HepG2 (cell line): ENCODE results near the gene MRPL27. TPM values are rescaled to one million over a fixed set of nuclear protein-coding genes. Genes with fewer than 3 reads are reported as not detected.

Experiments
- AHR ChIP-seq: IDR thresholded peaks from 2 replicates; pipeline ENCODE4 v1.6.1; 2018; ENCODE audit warnings: missing genetic modification reagents, missing compliant biosample characterization
- ARHGAP35 ChIP-seq: sonication (generic); formaldehyde crosslinking; IDR thresholded peaks from 2 replicates; pipeline ENCODE4 v1.9.0; 2022; ENCODE audit warnings: mild to moderate bottlenecking, inconsistent platforms, moderate library complexity, missing genetic modification reagents, borderline replicate concordance
- GATAD2A ChIP-seq: IDR thresholded peaks from 2 replicates; pipeline ENCODE4 v1.6.1; 2016
- HES4 ChIP-seq: sonication (generic); formaldehyde crosslinking; IDR thresholded peaks from 2 replicates; pipeline ENCODE4 v1.9.0; 2021; ENCODE audit warnings: mild to moderate bottlenecking, missing genetic modification reagents, borderline replicate concordance
- KDM3A ChIP-seq: IDR thresholded peaks from 2 replicates; pipeline ENCODE4 v1.6.1; 2018; ENCODE audit warnings: low read depth, missing compliant biosample characterization
- REPIN1 ChIP-seq: sonication (generic); formaldehyde crosslinking; IDR thresholded peaks from 2 replicates; pipeline ENCODE4 v1.8.0; 2022; ENCODE audit warnings: missing genetic modification reagents, low read depth, mild to moderate bottlenecking, borderline replicate concordance
- ZNF136 ChIP-seq: sonication (generic); formaldehyde crosslinking; IDR thresholded peaks from 2 replicates; pipeline ENCODE4 v1.8.1; 2022; ENCODE audit warnings: low read depth, mild to moderate bottlenecking, moderate library complexity, missing genetic modification reagents
- ZNF143 ChIP-seq: sonication (generic); formaldehyde crosslinking; IDR thresholded peaks from 2 replicates; pipeline ENCODE4 v1.4.0; 2020; ENCODE audit warnings: missing genetic modification reagents
- ZNF317 ChIP-seq: sonication (generic); formaldehyde crosslinking; IDR thresholded peaks from 2 replicates; pipeline ENCODE4 v1.5.0; 2020; ENCODE audit warnings: mild to moderate bottlenecking, missing genetic modification reagents
- ZNF451 ChIP-seq: sonication (generic); formaldehyde crosslinking; IDR thresholded peaks from 2 replicates; pipeline ENCODE4 v1.5.0; 2020; ENCODE audit warnings: mild to moderate bottlenecking, missing genetic modification reagents
- ZSCAN25 ChIP-seq: sonication (generic); formaldehyde crosslinking; IDR thresholded peaks from 2 replicates; pipeline ENCODE4 v1.8.0; 2022; ENCODE audit warnings: mild to moderate bottlenecking, missing genetic modification reagents
- polyA plus RNA-seq, 8 experiments: library from polyadenylated mRNA; depleted of rRNA in 3 of 8; stranded (reverse) in 7 of 8; unstranded in 1 of 8; fragments of >200 nt; fragmentation: Illumina TruSeq in 4 of 8; extraction: Trizol in 4 of 8; gene quantifications; 2 replicates each; pipeline versions ENCODE4 v1.2.1 to v1.2.3, GENCODE V29; 2011 to 2016; ENCODE audit warnings: low read depth in 4 of 8, missing spikeins in 1 of 8, mixed read lengths in 1 of 8; ENCODE audit not compliant: insufficient read depth in 1 of 8
- total RNA-seq, 5 experiments: library from RNA; depleted of rRNA; stranded (reverse); fragments of >200 nt; fragmentation: Illumina TruSeq; extraction: Trizol; gene quantifications; 2 replicates each; pipeline ENCODE4 v1.2.3, GENCODE V29; 2016; ENCODE audit warnings: low read depth in 1 of 5
- TF ChIP-seq, protein P1 (sequence below): sonication (generic); formaldehyde crosslinking; IDR thresholded peaks from 2 replicates; pipeline ENCODE4 v1.4.0; 2020; ENCODE audit warnings: missing genetic modification reagents, borderline replicate concordance
- TF ChIP-seq, protein P2 (sequence below): IDR thresholded peaks from 2 replicates; pipeline ENCODE4 v1.6.1; 2016; ENCODE audit warnings: low read depth, borderline replicate concordance
- TF ChIP-seq, protein P3 (sequence below): sonication (generic); formaldehyde crosslinking; IDR thresholded peaks from 2 replicates; pipeline ENCODE4 v1.8.0; 2022; ENCODE audit warnings: mild to moderate bottlenecking, missing genetic modification reagents, moderate library complexity
- TF ChIP-seq, protein P4 (sequence below): IDR thresholded peaks from 2 replicates; pipeline ENCODE4 v1.6.1; 2016; ENCODE audit warnings: missing compliant biosample characterization, missing genetic modification reagents, borderline replicate concordance
- TF ChIP-seq, protein P5 (sequence below): sonication (generic); formaldehyde crosslinking; IDR thresholded peaks from 2 replicates; pipeline ENCODE4 v1.8.0; 2022; ENCODE audit warnings: low read depth, missing genetic modification reagents
- TF ChIP-seq, protein P6 (sequence below): sonication (generic); formaldehyde crosslinking; IDR thresholded peaks from 2 replicates; pipeline ENCODE4 v1.4.0; 2020; ENCODE audit warnings: missing genetic modification reagents

The MRPL27 gene
- total and polyA plus RNA-seq, 2 of the 13 experiments (the other 11 are each of a cell fraction or from before 2014, with no cell fraction given): 137 to 217 TPM

DNA sequence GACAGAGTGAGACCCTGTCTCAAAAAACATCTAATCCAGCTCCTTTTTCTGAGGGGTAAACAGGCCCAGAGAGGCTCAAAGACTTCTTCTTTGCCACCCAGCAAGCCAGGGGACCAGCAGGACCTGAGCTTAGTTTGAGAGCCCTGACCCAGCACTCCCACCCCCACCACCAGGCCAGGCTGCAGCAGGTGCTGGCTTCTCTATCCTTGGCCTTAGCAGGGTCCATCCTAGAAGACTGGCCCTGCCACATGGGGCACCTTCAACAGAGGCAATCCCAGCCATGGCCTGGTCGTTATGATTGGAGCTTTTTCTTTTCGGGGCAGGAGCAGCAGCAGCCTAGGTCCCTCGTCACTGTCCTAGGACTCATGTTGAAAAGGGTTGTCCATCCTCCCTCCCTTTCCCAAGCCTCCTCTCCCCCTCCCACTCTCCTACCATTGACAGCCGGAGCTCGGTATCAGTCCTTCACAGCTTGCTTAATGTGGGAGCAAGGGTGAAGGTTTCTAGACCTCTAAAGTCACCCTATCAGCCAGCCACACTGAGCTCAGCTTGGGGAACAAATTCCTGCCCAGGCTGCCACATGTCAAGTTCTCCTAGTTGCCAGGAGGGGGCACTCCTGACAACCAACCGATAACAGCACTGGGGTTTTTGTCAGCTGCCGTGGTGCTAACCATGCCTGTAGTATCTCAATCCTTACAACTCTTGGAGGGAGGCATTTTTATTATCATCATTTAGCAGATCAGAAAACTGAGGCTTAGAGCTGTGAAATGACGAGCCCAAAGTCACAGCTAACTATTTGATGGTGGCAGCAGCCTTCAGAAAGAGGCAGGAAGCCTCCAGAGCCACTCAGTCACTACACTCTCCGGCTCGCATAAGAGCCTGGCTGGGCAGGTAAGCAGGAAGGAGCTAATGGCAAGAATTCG, 11.2 kb downstream of the MRPL27 start (continued):
- TF ChIP-seq ZNF143: no peak
- no peak for TF ChIP-seq HES4
- TF ChIP-seq, protein P1, sequence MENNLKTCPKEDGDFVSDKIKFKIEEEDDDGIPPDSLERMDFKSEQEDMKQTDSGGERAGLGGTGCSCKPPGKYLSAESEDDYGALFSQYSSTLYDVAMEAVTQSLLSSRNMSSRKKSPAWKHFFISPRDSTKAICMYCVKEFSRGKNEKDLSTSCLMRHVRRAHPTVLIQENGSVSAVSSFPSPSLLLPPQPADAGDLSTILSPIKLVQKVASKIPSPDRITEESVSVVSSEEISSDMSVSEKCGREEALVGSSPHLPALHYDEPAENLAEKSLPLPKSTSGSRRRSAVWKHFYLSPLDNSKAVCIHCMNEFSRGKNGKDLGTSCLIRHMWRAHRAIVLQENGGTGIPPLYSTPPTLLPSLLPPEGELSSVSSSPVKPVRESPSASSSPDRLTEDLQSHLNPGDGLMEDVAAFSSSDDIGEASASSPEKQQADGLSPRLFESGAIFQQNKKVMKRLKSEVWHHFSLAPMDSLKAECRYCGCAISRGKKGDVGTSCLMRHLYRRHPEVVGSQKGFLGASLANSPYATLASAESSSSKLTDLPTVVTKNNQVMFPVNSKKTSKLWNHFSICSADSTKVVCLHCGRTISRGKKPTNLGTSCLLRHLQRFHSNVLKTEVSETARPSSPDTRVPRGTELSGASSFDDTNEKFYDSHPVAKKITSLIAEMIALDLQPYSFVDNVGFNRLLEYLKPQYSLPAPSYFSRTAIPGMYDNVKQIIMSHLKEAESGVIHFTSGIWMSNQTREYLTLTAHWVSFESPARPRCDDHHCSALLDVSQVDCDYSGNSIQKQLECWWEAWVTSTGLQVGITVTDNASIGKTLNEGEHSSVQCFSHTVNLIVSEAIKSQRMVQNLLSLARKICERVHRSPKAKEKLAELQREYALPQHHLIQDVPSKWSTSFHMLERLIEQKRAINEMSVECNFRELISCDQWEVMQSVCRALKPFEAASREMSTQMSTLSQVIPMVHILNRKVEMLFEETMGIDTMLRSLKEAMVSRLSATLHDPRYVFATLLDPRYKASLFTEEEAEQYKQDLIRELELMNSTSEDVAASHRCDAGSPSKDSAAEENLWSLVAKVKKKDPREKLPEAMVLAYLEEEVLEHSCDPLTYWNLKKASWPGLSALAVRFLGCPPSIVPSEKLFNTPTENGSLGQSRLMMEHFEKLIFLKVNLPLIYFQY: no peak
- TF ChIP-seq REPIN1 (CRISPR knock-in tag): peak; percentile 61; the same call in 1 of the 2 replicates
- TF ChIP-seq KDM3A: no peak
- TF ChIP-seq, protein P2, sequence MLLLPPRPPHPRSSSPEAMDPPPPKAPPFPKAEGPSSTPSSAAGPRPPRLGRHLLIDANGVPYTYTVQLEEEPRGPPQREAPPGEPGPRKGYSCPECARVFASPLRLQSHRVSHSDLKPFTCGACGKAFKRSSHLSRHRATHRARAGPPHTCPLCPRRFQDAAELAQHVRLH (CRISPR knock-in tag): peak; percentile 35; the same call in 1 of the 2 replicates
- no peak for TF ChIP-seq ZNF317 (CRISPR knock-in tag)
- TF ChIP-seq, protein P3, sequence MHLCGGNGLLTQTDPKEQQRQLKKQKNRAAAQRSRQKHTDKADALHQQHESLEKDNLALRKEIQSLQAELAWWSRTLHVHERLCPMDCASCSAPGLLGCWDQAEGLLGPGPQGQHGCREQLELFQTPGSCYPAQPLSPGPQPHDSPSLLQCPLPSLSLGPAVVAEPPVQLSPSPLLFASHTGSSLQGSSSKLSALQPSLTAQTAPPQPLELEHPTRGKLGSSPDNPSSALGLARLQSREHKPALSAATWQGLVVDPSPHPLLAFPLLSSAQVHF (CRISPR knock-in tag): no peak
- TF ChIP-seq ZSCAN25 (CRISPR knock-in tag): peak; percentile 47; the same call in 1 of the 2 replicates
- no peak for TF ChIP-seq AHR
- TF ChIP-seq ARHGAP35: no peak
- TF ChIP-seq, protein P4, sequence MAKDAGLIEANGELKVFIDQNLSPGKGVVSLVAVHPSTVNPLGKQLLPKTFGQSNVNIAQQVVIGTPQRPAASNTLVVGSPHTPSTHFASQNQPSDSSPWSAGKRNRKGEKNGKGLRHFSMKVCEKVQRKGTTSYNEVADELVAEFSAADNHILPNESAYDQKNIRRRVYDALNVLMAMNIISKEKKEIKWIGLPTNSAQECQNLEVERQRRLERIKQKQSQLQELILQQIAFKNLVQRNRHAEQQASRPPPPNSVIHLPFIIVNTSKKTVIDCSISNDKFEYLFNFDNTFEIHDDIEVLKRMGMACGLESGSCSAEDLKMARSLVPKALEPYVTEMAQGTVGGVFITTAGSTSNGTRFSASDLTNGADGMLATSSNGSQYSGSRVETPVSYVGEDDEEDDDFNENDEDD (CRISPR knock-in tag): no peak
- TF ChIP-seq, protein P5, sequence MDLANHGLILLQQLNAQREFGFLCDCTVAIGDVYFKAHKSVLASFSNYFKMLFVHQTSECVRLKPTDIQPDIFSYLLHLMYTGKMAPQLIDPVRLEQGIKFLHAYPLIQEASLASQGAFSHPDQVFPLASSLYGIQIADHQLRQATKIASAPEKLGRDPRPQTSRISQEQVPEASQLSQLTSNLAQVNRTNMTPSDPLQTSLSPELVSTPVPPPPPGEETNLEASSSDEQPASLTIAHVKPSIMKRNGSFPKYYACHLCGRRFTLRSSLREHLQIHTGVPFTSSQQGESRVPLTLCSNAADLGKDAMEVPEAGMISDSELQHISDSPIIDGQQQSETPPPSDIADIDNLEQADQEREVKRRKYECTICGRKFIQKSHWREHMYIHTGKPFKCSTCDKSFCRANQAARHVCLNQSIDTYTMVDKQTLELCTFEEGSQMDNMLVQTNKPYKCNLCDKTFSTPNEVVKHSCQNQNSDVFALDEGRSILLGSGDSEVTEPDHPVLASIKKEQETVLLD (CRISPR knock-in tag): no peak
- TF ChIP-seq, protein P6, sequence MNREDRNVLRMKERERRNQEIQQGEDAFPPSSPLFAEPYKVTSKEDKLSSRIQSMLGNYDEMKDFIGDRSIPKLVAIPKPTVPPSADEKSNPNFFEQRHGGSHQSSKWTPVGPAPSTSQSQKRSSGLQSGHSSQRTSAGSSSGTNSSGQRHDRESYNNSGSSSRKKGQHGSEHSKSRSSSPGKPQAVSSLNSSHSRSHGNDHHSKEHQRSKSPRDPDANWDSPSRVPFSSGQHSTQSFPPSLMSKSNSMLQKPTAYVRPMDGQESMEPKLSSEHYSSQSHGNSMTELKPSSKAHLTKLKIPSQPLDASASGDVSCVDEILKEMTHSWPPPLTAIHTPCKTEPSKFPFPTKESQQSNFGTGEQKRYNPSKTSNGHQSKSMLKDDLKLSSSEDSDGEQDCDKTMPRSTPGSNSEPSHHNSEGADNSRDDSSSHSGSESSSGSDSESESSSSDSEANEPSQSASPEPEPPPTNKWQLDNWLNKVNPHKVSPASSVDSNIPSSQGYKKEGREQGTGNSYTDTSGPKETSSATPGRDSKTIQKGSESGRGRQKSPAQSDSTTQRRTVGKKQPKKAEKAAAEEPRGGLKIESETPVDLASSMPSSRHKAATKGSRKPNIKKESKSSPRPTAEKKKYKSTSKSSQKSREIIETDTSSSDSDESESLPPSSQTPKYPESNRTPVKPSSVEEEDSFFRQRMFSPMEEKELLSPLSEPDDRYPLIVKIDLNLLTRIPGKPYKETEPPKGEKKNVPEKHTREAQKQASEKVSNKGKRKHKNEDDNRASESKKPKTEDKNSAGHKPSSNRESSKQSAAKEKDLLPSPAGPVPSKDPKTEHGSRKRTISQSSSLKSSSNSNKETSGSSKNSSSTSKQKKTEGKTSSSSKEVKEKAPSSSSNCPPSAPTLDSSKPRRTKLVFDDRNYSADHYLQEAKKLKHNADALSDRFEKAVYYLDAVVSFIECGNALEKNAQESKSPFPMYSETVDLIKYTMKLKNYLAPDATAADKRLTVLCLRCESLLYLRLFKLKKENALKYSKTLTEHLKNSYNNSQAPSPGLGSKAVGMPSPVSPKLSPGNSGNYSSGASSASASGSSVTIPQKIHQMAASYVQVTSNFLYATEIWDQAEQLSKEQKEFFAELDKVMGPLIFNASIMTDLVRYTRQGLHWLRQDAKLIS (CRISPR knock-in tag): no peak
- no peak for TF ChIP-seq ZNF451
- TF ChIP-seq GATAD2A: peak; percentile 52; the same call in 1 of the 2 replicates
- TF ChIP-seq ZNF136 (CRISPR knock-in tag): no peak
